Adrenal gland (tissue), 12 donors: Measurements from ENCODE around the gene ADAMTSL3. TPM values are rescaled to one million over a fixed set of nuclear protein-coding genes. Genes with fewer than 3 reads are reported as not detected.
A peak's percentile ranks its signal among the peaks of the same experiment; 100 is the strongest.

Source experiments
- DNase-seq, 7 donors: peaks; one replicate each; pipeline ENCODE4 v3.0.0-alpha.2; 2019 to 2020
- H3K27ac ChIP-seq, 5 donors: fragments of 200-600 bp; sonication (generic) in 4 of 5; 1 replicate in 3 of 5; 2 replicates in 2 of 5; pipeline versions ENCODE4 v1.5.1 to v1.8.0; 2016 to 2020; ENCODE audit warnings: mild to moderate bottlenecking in 1 of 5
- H3K27me3 ChIP-seq: fragments of 200-600 bp; 2 replicates; pipeline ENCODE4 v1.8.0; 2021
- H3K36me3 ChIP-seq, 2 donors: fragments of 200-600 bp; replicated peaks in 1 of 2; 1 replicate in 1 of 2; 2 replicates in 1 of 2; pipeline versions ENCODE4 v1.5.1 to v1.8.0; 2018 to 2022
- H3K4me1 ChIP-seq, 2 donors: fragments of 200-600 bp; replicated peaks in 1 of 2; 1 replicate in 1 of 2; 2 replicates in 1 of 2; pipeline versions ENCODE4 v1.5.1 to v1.8.0; 2018 to 2021
- H3K4me3 ChIP-seq, 4 donors: fragments of 200-600 bp; sonication (generic) in 3 of 4; one replicate each; pipeline ENCODE4 v1.5.1; 2016 to 2018
- H3K9me3 ChIP-seq, 3 donors: fragments of 200-600 bp; sonication (generic) in 1 of 3; replicated peaks in 1 of 3; 1 replicate in 2 of 3; 2 replicates in 1 of 3; pipeline versions ENCODE4 v1.5.1 to v1.8.0; 2016 to 2021
- CTCF ChIP-seq, 6 experiments: fragments of 450-650 bp in 4 of 6; fragments of 200-600 bp in 2 of 6; sonication (generic) in 1 of 6; IDR thresholded peaks; 1 replicate in 5 of 6; 2 replicates in 1 of 6; pipeline versions ENCODE4 v1.5.1 to v1.8.0; 2016 to 2021; ENCODE audit warnings: antibody characterized with exemption in 6 of 6, mild to moderate bottlenecking in 2 of 6, moderate library complexity in 1 of 6
- POLR2A ChIP-seq, 2 donors: fragments of 450-650 bp; IDR thresholded peaks; one replicate each; pipeline ENCODE4 v1.6.1; 2017; ENCODE audit warnings: antibody characterized with exemption in 2 of 2, mild to moderate bottlenecking in 2 of 2, moderate library complexity in 1 of 2
- WGBS, 4 donors: extraction: QIAGEN DNeasy Blood & Tissue Kit in 2 of 4; methylation state at CpG; one replicate each; pipeline versions ENCODE4 v1.1.5 to v1.1.7; 2013 to 2017; 5-methylcytosine and 5-hydroxymethylcytosine counted together
- intact Hi-C, 2 donors: fragments of 100-400 bp; cut with DNase I; formaldehyde crosslinking; loops; one replicate each; pipeline versions ENCODE4 v1.14.1 to v1.15.0; 2022 to 2023
- polyA plus RNA-seq, 3 donors: library from polyadenylated mRNA; stranded (reverse); fragments of 200-250 nt in 2 of 3; fragments of 350-450 nt in 1 of 3; fragmentation: Illumina TruSeq in 1 of 3; extraction: RNeasy Lipid Tissue Mini Kit (QIAGEN cat#74804) in 1 of 3; gene quantifications; one replicate each; pipeline ENCODE4 v1.2.3, GENCODE V29; 2013 to 2014
- total RNA-seq, 9 donors: library from RNA; depleted of rRNA in 4 of 9; stranded (reverse); fragments of >200 nt in 4 of 9; fragments of 120-200 nt in 1 of 9; fragmentation: NEBNext Ultra II Directional in 1 of 9; extraction: Animal tissue kit (Norgen Biotek cat#: 25700) in 1 of 9; gene quantifications; one replicate each; pipeline versions ENCODE4 v1.1.0 to v1.2.4, GENCODE V29; 2013 to 2023
- donor health status: healthy with polysubstance abuse.
- donor health status: Bipolar disorder and iron deficiency.
- donor health status: DM: yes; HTN: yes; CAD: no.
- donor health status: DM: no; HTN: no; CAD: no.
- donor health status: DM: no; HTN: no; CAD: no.
- donor health status: DM: yes; HTN: yes; CAD: no.

Gene ADAMTSL3
- total and polyA plus RNA-seq, 12 donors, result 0.98 to 19.7 (median 10.5) TPM

GRCh38 chr15:83739629-83740028, 85.7 kb downstream of the ADAMTSL3 start:
- no peak for DNase-seq
- Histone ChIP-seq H3K36me3 (no peaks in the 10 kb centered on the region), H3K4me3 (no peak overlapping the region), H3K4me1 (no peaks in the 10 kb centered on the region), H3K27me3 (no peaks in the 10 kb centered on the region), H3K9me3 (no peaks in the 10 kb centered on the region), H3K27ac (no peak overlapping the region)
- WGBS, 4 donors, result 58 to 79% (median 72%) methylated on average over 3 of the region's 3 CpGs
- intact Hi-C loops, result no loop called here
- no peak for TF ChIP-seq CTCF (IDR thresholded peaks at IDR 0.05)
- TF ChIP-seq POLR2A (IDR thresholded peaks at IDR 0.05), result no peak

- no peaks in the 10 kb centered on the region for H3K27me3 ChIP-seq
- intact Hi-C loops, result no loop called here
- no peaks in the 10 kb centered on the region for H3K36me3 ChIP-seq
- H3K4me1 ChIP-seq, result no peaks in the 10 kb centered on the region
- no peak overlapping the region for H3K27ac ChIP-seq
- WGBS, 4 donors, result 56 to 92% (median 76%) methylated on average over 1 of the region's 1 CpG
- no peaks in the 10 kb centered on the region for H3K9me3 ChIP-seq
- no peak for DNase-seq
- no peak overlapping the region for H3K4me3 ChIP-seq
- TF ChIP-seq CTCF (IDR thresholded peaks at IDR 0.05) (no peak), POLR2A (IDR thresholded peaks at IDR 0.05) (no peak)
Observed at GRCh38 chr15:83745771-83746170, 91.8 kb downstream of the ADAMTSL3 start.

DNA sequence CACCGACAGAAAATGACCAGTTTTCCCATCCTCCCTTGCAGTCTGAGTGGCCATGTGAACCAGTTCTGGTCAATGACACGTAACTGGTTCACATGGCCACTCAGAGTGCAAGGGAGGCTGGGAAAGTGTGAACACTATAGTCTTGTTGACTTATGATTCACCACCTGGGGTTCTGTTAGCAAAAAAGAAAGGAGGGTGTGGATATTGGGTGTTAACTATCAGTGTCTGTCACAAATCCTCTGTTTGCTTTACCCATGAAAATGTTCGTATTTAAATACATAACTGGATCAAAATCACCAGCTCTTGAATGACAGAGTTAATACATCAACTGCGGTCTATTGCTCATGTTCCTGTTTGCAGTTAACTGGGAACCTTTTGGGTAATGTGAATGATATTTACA, 92.3 kb downstream of the ADAMTSL3 start:
- intact Hi-C loops, result no loop called here
- no peaks in the 10 kb centered on the region for H3K36me3 ChIP-seq
- 79 to 91% (median 83%) methylated on average over 4 of the region's 4 CpGs for WGBS, 4 donors
- no peaks in the 10 kb centered on the region for H3K9me3 ChIP-seq
- no peaks in the 10 kb centered on the region for H3K4me1 ChIP-seq
- no peak for TF ChIP-seq CTCF (IDR thresholded peaks at IDR 0.05)
- TF ChIP-seq POLR2A (IDR thresholded peaks at IDR 0.05), result no peak
- H3K27me3 ChIP-seq, result no peaks in the 10 kb centered on the region
- no peak overlapping the region for H3K4me3 ChIP-seq
- H3K27ac ChIP-seq, result peak overlapping the region in 1 of 5 donors; percentile 5
- DNase-seq, result no peak

- intact Hi-C loops, result no loop called here
- no peaks in the 10 kb centered on the region for H3K27me3 ChIP-seq
- peak in 1 of 2 donors; percentile 19 for TF ChIP-seq POLR2A (IDR thresholded peaks at IDR 0.05)
- peak in 2 of 6 experiments; percentile 14 to 33 for TF ChIP-seq CTCF (IDR thresholded peaks at IDR 0.05)
- no peak overlapping the region for H3K4me3 ChIP-seq
- 25 to 30% (median 29%) methylated on average over 5 of the region's 5 CpGs for WGBS, 4 donors
- peak in 2 of 7 donors; percentile 10 to 35 for DNase-seq
- H3K4me1 ChIP-seq, result no peaks in the 10 kb centered on the region
- no peaks in the 10 kb centered on the region for H3K9me3 ChIP-seq
- no peaks in the 10 kb centered on the region for H3K36me3 ChIP-seq
- peak overlapping the region in 2 of 5 donors; percentile 50 to 73 for H3K27ac ChIP-seq
Observed at GRCh38 chr15:83747050-83747717, 93.3 kb downstream of the ADAMTSL3 start.
